Naive thymus-derived CD8-positive, alpha-beta T cell (primary cell): ENCODE data around the gene ZFP91. TPM values are rescaled to one million over a fixed set of nuclear protein-coding genes. Genes with fewer than 3 reads are reported as not detected.

ENCODE experiments used
- ATAC-seq, 2 donors: fragments of 150-1000 bp; cut with Tn5 transposase in 1 of 2; sonication (Bioruptor Pico), chemical (Tn5 transposase) in 1 of 2; 1 replicate in 1 of 2; 2 replicates in 1 of 2; pipeline ENCODE4 v1.10.0; 2021; ENCODE audit warnings: mild to moderate bottlenecking in 2 of 2, moderate library complexity in 2 of 2
- POLR2A ChIA-PET: fragments of 350-600 bp; sonication (Branson Sonifier 250); formaldehyde crosslinking; loops from one replicate; lab custom pipeline; 2021; ENCODE audit warnings: antibody characterized with exemption; lab: Charles Lee
- DNase-seq, 10 donors: peaks; one replicate each; pipeline versions ENCODE4 v3.0.0 to v3.0.0-alpha.2; 2020 to 2022
- H3K27ac Mint-ChIP-seq, 10 donors: one replicate each; pipeline ENCODE4 v1.8.0; 2020 to 2022; ENCODE audit warnings: mild to moderate bottlenecking in 10 of 10, mixed read lengths in 10 of 10, moderate library complexity in 4 of 10, inconsistent platforms in 1 of 10
- H3K27me3 Mint-ChIP-seq, 5 donors: one replicate each; pipeline ENCODE4 v1.8.0; 2021 to 2022; ENCODE audit warnings: mixed read lengths in 5 of 5
- H3K36me3 Mint-ChIP-seq, 3 donors: one replicate each; pipeline ENCODE4 v1.8.0; 2020 to 2022; ENCODE audit warnings: mixed read lengths in 3 of 3, mild to moderate bottlenecking in 2 of 3, inconsistent platforms in 1 of 3
- H3K4me1 Mint-ChIP-seq, 4 donors: one replicate each; pipeline ENCODE4 v1.8.0; 2021 to 2022; ENCODE audit warnings: mixed read lengths in 4 of 4
- H3K4me3 Mint-ChIP-seq, 10 donors: one replicate each; pipeline ENCODE4 v1.8.0; 2020 to 2022; ENCODE audit warnings: mild to moderate bottlenecking in 10 of 10, mixed read lengths in 10 of 10, moderate library complexity in 6 of 10, inconsistent platforms in 1 of 10
- H3K9me3 Mint-ChIP-seq, 9 donors: one replicate each; pipeline ENCODE4 v1.8.0; 2020 to 2022; ENCODE audit warnings: mixed read lengths in 9 of 9, mild to moderate bottlenecking in 3 of 9, inconsistent platforms in 1 of 9, moderate library complexity in 1 of 9
- polyA plus RNA-seq, 3 donors: library from polyadenylated mRNA; unstranded; fragments of 300-500 nt; fragmentation: Illumina TruSeq; gene quantifications; one replicate each; pipeline ENCODE4 v1.2.3, GENCODE V29; 2021
- total RNA-seq, 8 experiments: library from RNA in 2 of 8; stranded (reverse) in 2 of 8; gene quantifications; one replicate each; pipeline ENCODE4 v1.2.3 and lab custom pipeline; 2021 to 2026

ZFP91 gene
- total and polyA plus RNA-seq, 5 experiments from 2014 or later, result 4.8 to 49.6 (median 9.4) TPM

GRCh38 chr11:58591659-58592058, 12.8 kb downstream of the ZFP91 start:
- Mint-ChIP-seq H3K27me3 (no peaks in the 10 kb centered on the region), H3K4me3 (no peak overlapping the region), H3K36me3 (peaks cover 0 to 60% (median 13%) of the 10 kb centered on the region in 3 donors), H3K9me3 (no peaks in the 10 kb centered on the region), H3K27ac (peak overlapping the region in 2 of 10 donors; percentile 5 to 65), H3K4me1 (peaks cover 33 to 80% (median 67%) of the 10 kb centered on the region in 4 donors)
- POLR2A ChIA-PET, result no interaction called here
- ATAC-seq, result no peak
- DNase-seq, result no peak

DNA sequence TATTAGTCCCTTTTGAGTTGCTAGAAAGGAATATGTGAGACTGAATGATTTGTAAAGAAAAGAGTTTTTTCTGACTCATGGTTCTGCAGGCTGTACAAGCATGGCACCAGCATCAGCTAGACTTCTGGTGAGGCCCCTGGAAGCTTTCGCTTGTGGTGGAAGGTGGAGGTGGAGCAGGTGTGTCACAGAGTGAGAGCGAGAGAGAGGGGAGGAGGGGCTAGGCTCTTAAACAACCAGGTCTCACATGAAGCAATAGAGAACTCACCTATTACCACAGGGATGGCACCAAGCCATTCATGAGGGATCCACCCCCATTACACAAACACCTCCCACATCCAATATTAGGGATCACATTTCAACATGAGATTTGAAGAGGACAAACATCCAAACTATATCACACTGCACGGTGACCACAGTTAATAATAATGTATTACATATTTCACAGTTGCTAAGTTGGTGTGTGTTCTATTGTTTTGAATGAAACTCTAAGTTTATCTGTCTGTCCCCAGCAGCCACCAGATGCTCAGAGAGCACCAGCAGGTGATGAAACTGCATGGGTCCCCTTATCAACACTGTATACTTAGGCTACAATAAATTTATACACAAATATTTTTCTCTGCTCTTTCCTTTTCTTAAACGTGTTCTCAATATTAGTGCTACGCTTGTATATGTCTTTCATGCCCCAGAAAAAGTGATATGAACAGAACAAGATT, 14.1 kb downstream of the ZFP91 start:
- Mint-ChIP-seq H3K9me3 (no peaks in the 10 kb centered on the region), H3K27ac (peak overlapping the region in 8 of 10 donors; percentile 1 to 66 (median 26)), H3K4me1 (peaks cover 39 to 80% (median 71%) of the 10 kb centered on the region in 4 donors), H3K27me3 (no peaks in the 10 kb centered on the region), H3K36me3 (peaks cover 0 to 51% (median 13%) of the 10 kb centered on the region in 3 donors), H3K4me3 (peak overlapping the region in 2 of 10 donors; percentile 1 to 3)
- POLR2A ChIA-PET, result interaction anchor here (1.0 kb wide), 1 partner anchor 13 kb away, joined by 3 read pairs; no protein-coding TSS in a partner anchor
- DNase-seq (no peak), ATAC-seq (peak; percentile 52 to 66)

DNA sequence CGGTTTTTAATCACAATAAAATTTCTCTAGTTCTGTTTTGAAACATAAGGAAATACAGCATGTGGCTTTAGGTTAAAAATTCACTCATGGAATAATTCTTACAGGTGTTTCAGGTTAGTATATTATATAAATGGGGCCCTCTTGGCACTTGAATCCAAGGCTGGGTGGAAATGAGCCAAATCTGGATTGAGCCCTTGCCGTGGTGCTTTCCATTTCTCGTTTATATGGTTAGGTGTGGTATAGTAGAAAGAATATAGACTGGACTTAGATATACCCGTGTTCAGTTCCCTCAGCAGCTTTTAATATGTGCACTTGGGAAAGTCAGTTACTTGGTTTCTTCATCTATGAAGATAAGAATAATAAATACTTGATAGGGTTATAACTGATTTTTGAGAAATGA, 16.0 kb downstream of the ZFP91 start:
- Mint-ChIP-seq H3K27ac (peak overlapping the region in 5 of 10 donors; percentile 8 to 85 (median 47)), H3K36me3 (peaks cover 0 to 46% (median 13%) of the 10 kb centered on the region in 3 donors), H3K4me1 (peaks cover 45 to 88% (median 82%) of the 10 kb centered on the region in 4 donors), H3K27me3 (no peaks in the 10 kb centered on the region), H3K9me3 (no peaks in the 10 kb centered on the region), H3K4me3 (no peak overlapping the region)
- DNase-seq (no peak), ATAC-seq (no peak)
- POLR2A ChIA-PET, result no interaction called here

DNA sequence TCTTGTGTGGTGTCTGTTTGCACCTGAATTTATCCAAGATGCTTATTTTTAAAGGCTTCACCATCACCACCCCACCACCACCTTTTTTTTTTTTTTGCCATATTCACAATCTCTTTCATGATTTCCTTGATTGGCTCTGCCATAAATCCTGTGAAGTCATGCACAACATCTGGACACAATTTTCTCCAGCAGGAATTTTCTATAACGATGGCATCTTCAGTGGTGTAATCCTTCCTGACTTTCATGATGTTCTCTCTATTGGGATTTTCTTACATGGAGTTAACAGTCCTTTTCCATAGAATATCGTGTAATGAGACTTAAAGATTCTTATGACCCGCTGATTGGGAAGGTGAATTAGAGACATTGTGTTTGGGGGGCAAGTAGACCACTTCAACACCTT, 17.8 kb downstream of the ZFP91 start:
- ATAC-seq (no peak), DNase-seq (no peak)
- Mint-ChIP-seq H3K4me1 (peaks cover 47 to 93% (median 86%) of the 10 kb centered on the region in 4 donors), H3K4me3 (peak overlapping the region in 8 of 10 donors; percentile 22 to 62 (median 49)), H3K9me3 (no peaks in the 10 kb centered on the region), H3K27me3 (no peaks in the 10 kb centered on the region), H3K27ac (peak overlapping the region; percentile 25 to 86 (median 76)), H3K36me3 (peaks cover 0 to 35% (median 11%) of the 10 kb centered on the region in 3 donors)
- POLR2A ChIA-PET, result no interaction called here

GRCh38 chr11:58597486-58598144, 18.8 kb downstream of the ZFP91 start:
- ATAC-seq, result peak; percentile 33 to 49
- no peak for DNase-seq
- H3K9me3 Mint-ChIP-seq, result no peaks in the 10 kb centered on the region
- peak overlapping the region; percentile 15 to 71 (median 46) for H3K4me3 Mint-ChIP-seq
- peaks cover under 1 to 35% (median 12%) of the 10 kb centered on the region in 3 donors for H3K36me3 Mint-ChIP-seq
- POLR2A ChIA-PET, result interaction anchor here (0.8 to 1.1 kb wide), 3 partner anchors 9 to 53 kb away, joined by 3 to 4 read pairs (median 3); no protein-coding TSS in a partner anchor
- H3K4me1 Mint-ChIP-seq, result peaks cover 45 to 91% (median 88%) of the 10 kb centered on the region in 4 donors
- H3K27ac Mint-ChIP-seq, result peak overlapping the region; percentile 15 to 86 (median 66)
- no peaks in the 10 kb centered on the region for H3K27me3 Mint-ChIP-seq

DNA sequence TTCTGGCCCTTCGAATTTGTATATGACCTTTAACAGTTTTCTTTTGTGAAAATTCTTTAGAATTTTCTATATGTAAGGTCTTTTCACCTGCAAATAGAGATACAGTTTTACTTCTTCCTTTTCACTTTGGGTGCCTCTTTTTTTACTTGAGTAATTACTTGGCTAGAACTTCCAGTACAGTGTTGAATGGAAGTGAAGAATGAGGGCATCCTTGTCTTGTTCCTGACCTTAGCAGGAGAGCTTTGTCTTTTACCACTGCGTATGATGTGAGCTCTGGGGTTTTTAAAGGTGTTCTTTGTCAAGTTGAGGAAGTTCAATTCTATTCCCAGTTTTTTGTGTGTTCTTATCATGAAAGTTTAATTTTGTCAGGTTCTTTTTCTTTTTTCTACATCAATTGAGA, 21.6 kb downstream of the ZFP91 start:
- no peak for ATAC-seq
- H3K27me3 Mint-ChIP-seq, result no peaks in the 10 kb centered on the region

DNA sequence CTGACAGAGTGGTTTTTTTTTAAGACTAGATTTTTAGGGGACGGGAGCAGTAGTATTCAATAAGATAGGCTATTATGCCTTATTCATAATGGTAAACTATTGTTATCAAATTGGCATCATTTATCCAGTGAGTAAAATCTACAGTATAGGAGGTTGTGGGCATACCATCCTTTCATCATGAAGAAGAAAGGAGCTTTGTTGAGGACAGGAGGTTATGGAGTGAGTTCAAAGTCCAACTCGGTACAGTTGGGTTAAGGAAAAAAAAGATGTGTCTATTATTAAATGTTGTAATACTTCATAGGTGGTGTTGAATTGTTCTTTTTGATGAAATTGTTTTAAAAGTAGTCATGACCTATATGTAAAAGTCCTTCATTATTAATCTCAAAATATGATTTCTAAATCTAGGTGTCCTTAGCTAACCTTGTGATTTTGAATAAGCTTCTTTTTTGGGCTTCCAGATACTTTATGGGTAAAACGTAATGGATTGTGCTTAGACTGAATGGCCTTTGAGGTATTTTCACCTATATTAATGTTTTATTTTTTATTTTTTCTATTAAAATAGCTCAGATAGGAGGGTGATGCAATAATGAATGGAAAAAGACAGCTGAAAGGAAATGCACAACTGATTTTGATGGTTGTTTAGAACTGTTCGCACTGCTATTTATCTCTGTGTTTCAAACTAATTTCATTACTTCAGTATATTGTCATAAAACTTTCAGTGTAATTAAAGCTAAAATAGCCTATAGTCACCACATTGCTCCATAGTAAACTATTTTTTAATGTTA, 28.3 kb downstream of the ZFP91 start:
- POLR2A ChIA-PET, result interaction anchor here (1.4 to 1.7 kb wide), 2 partner anchors 10 to 29 kb away, joined by 3 to 4 read pairs; no protein-coding TSS in a partner anchor
- no peak for ATAC-seq
- Mint-ChIP-seq H3K27me3 (no peaks in the 10 kb centered on the region), H3K4me1 (peaks cover 35 to 66% (median 60%) of the 10 kb centered on the region in 4 donors), H3K4me3 (peak overlapping the region in 6 of 10 donors; percentile 1 to 59 (median 31)), H3K36me3 (peaks cover 11 to 58% (median 37%) of the 10 kb centered on the region in 3 donors), H3K9me3 (no peaks in the 10 kb centered on the region), H3K27ac (peak overlapping the region in 7 of 10 donors; percentile 5 to 86 (median 58))
- DNase-seq, result no peak

More for the DNA sequence above, 21.6 kb downstream of the ZFP91 start:
- H3K4me1 Mint-ChIP-seq, result peaks cover 49 to 94% (median 92%) of the 10 kb centered on the region in 4 donors
- no peaks in the 10 kb centered on the region for H3K9me3 Mint-ChIP-seq
- H3K36me3 Mint-ChIP-seq, result peaks cover 8 to 36% (median 24%) of the 10 kb centered on the region in 3 donors
- DNase-seq, result no peak
- peak overlapping the region in 2 of 10 donors; percentile 27 to 39 for H3K4me3 Mint-ChIP-seq
- H3K27ac Mint-ChIP-seq, result peak overlapping the region in 3 of 10 donors; percentile 20 to 44 (median 42)
- POLR2A ChIA-PET, result no interaction called here

DNA sequence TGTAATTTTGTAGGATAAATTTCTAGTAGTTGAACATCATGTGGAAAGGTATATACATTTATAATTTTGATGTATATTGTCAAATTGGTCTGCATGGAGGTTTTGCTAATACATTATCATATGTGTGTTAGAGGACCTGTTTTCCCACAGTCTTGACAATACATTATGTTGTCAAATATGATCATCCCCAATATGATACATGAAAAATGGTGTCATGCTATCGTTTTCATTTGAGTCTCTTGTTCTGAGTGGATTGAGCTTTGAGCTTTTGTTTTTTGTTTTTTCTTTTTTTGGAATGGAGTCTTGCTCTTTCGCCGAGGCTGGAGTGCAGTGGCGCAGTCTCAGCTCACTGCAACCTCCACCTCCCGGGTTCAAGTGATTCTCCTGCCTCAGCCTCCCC, 29.5 kb downstream of the ZFP91 start:
- DNase-seq (no peak), ATAC-seq (no peak)
- H3K27me3 Mint-ChIP-seq, result no peaks in the 10 kb centered on the region
- H3K4me1 Mint-ChIP-seq, result peaks cover 30 to 58% (median 50%) of the 10 kb centered on the region in 4 donors
- no peak overlapping the region for H3K4me3 Mint-ChIP-seq
- H3K27ac Mint-ChIP-seq, result peak overlapping the region in 6 of 10 donors; percentile 7 to 77 (median 49)
- H3K9me3 Mint-ChIP-seq, result no peaks in the 10 kb centered on the region
- POLR2A ChIA-PET, result interaction anchor here (1.7 kb wide), 1 partner anchor 30 kb away, joined by 4 read pairs; no protein-coding TSS in a partner anchor
- H3K36me3 Mint-ChIP-seq, result peaks cover 5 to 60% (median 36%) of the 10 kb centered on the region in 3 donors

GRCh38 chr11:58609723-58610122, 30.9 kb downstream of the ZFP91 start:
- ATAC-seq, result no peak
- H3K4me3 Mint-ChIP-seq, result no peak overlapping the region
- DNase-seq, result no peak
- H3K36me3 Mint-ChIP-seq, result peaks cover 10 to 67% (median 30%) of the 10 kb centered on the region in 3 donors
- H3K9me3 Mint-ChIP-seq, result no peaks in the 10 kb centered on the region
- peak overlapping the region in 2 of 10 donors; percentile 17 to 23 for H3K27ac Mint-ChIP-seq
- peaks cover 23 to 45% (median 36%) of the 10 kb centered on the region in 4 donors for H3K4me1 Mint-ChIP-seq
- H3K27me3 Mint-ChIP-seq, result no peaks in the 10 kb centered on the region
- POLR2A ChIA-PET, result interaction anchor here (0.5 kb wide), 1 partner anchor 34 kb away, joined by 3 read pairs; the partner anchor contains the start of gene LPXN

GRCh38 chr11:58613228-58613627, 34.4 kb downstream of the ZFP91 start:
- Mint-ChIP-seq H3K4me3 (no peak overlapping the region), H3K36me3 (peaks cover 14 to 92% (median 38%) of the 10 kb centered on the region in 3 donors), H3K9me3 (no peaks in the 10 kb centered on the region), H3K27ac (no peak overlapping the region), H3K27me3 (no peaks in the 10 kb centered on the region), H3K4me1 (peaks cover 6 to 22% (median 14%) of the 10 kb centered on the region in 4 donors)
- POLR2A ChIA-PET, result no interaction called here
- DNase-seq, result no peak
- ATAC-seq, result no peak

- peaks cover 5 to 11% (median 8%) of the 10 kb centered on the region in 4 donors for H3K4me1 Mint-ChIP-seq
- H3K27ac Mint-ChIP-seq, result peak overlapping the region in 3 of 10 donors; percentile 15 to 69 (median 39)
- peaks cover 14 to 97% (median 45%) of the 10 kb centered on the region in 3 donors for H3K36me3 Mint-ChIP-seq
- H3K4me3 Mint-ChIP-seq, result no peak overlapping the region
- DNase-seq (no peak), ATAC-seq (no peak)
- H3K27me3 Mint-ChIP-seq, result no peaks in the 10 kb centered on the region
- POLR2A ChIA-PET, result no interaction called here
- H3K9me3 Mint-ChIP-seq, result no peaks in the 10 kb centered on the region
Measured at GRCh38 chr11:58615559-58615958, 36.7 kb downstream of the ZFP91 start.

DNA sequence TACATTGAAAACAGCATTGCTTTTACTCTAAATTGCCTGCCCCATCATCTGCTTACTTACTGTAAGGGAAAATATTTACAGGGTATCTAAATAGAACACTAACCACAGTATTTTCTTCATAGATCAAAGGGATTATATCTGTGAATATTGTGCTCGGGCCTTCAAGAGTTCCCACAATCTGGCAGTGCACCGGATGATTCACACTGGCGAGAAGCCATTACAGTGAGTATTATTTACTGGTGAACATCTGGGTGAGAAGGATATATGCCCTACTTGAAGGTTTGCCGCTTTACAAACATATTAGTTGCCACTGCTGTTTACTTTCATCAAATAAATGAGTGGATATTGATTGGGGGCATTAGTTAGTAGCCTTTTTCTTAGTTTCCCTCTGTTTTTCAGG, 37.7 kb downstream of the ZFP91 start:
- POLR2A ChIA-PET, result no interaction called here
- Mint-ChIP-seq H3K36me3 (peaks cover 14 to 90% (median 37%) of the 10 kb centered on the region in 3 donors), H3K4me1 (peaks cover 8 to 12% (median 9%) of the 10 kb centered on the region in 4 donors), H3K4me3 (no peak overlapping the region), H3K9me3 (no peaks in the 10 kb centered on the region), H3K27ac (peak overlapping the region in 1 of 10 donors; percentile 20), H3K27me3 (no peaks in the 10 kb centered on the region)
- ATAC-seq (no peak), DNase-seq (no peak)
